MM.1S (cell line): ENCODE results near the gene IFRD2.

Experiments used
- DNase-seq: peaks from one replicate; pipeline ENCODE4 v3.0.0-alpha.2; 2015
- H2AFZ ChIP-seq: fragments of 300-600 bp; sonication (generic); 2 replicates; pipeline ENCODE4 v1.6.0; 2016; ENCODE audit warnings: antibody characterized with exemption, low read length
- H3F3A ChIP-seq: fragments of 300-600 bp; sonication (generic); 2 replicates; pipeline ENCODE4 v1.6.1; 2016; ENCODE audit warnings: mild to moderate bottlenecking, antibody characterized with exemption, low read length, moderate library complexity, mixed read lengths; ENCODE audit not compliant: insufficient read depth
- H3K27ac ChIP-seq: fragments of 300-600 bp; sonication (generic); 2 replicates; pipeline ENCODE4 v1.5.1; 2016; ENCODE audit warnings: mild to moderate bottlenecking, low read length
- H3K27me3 ChIP-seq: fragments of 300-600 bp; sonication (generic); replicated peaks from 2 replicates; pipeline ENCODE4 v1.6.0; 2016; ENCODE audit warnings: low read length; ENCODE audit not compliant: insufficient read depth
- H3K36me3 ChIP-seq: fragments of 300-600 bp; sonication (generic); replicated peaks from 2 replicates; pipeline ENCODE4 v1.6.1; 2016; ENCODE audit warnings: mild to moderate bottlenecking, low read length, mixed read lengths; ENCODE audit not compliant: insufficient read depth
- H3K4me1 ChIP-seq: fragments of 300-600 bp; sonication (generic); 2 replicates; pipeline ENCODE4 v1.6.1; 2016; ENCODE audit warnings: low read length, mixed read lengths
- H3K4me2 ChIP-seq: fragments of 300-600 bp; sonication (generic); 2 replicates; pipeline ENCODE4 v1.6.0; 2016; ENCODE audit warnings: low read depth, low read length
- H3K4me3 ChIP-seq: fragments of 300-600 bp; sonication (generic); 2 replicates; pipeline ENCODE4 v1.5.1; 2016; ENCODE audit warnings: low read length, mixed read lengths
- H3K79me2 ChIP-seq: fragments of 300-600 bp; sonication (generic); 2 replicates; pipeline ENCODE4 v1.6.1; 2016; ENCODE audit warnings: mixed run types, low read length, mixed read lengths
- H3K9ac ChIP-seq: fragments of 300-600 bp; sonication (generic); 2 replicates; pipeline ENCODE4 v1.6.1; 2016; ENCODE audit warnings: low read length, mixed read lengths
- H3K9me2 ChIP-seq: fragments of 300-600 bp; sonication (generic); replicated peaks from 2 replicates; pipeline ENCODE4 v1.6.1; 2016; ENCODE audit warnings: mild to moderate bottlenecking, low read length, mixed read lengths; ENCODE audit not compliant: insufficient read depth
- H3K9me3 ChIP-seq: fragments of 300-600 bp; sonication (generic); replicated peaks from 2 replicates; pipeline ENCODE4 v1.6.1; 2016; ENCODE audit warnings: mild to moderate bottlenecking, low read length, mixed read lengths; ENCODE audit not compliant: insufficient read depth
- H4K20me1 ChIP-seq: fragments of 300-600 bp; sonication (generic); 2 replicates; pipeline ENCODE4 v1.6.1; 2016; ENCODE audit warnings: mild to moderate bottlenecking, low read length, moderate library complexity, mixed read lengths; ENCODE audit not compliant: insufficient read depth
- CTCF ChIP-seq: fragments of 300-600 bp; sonication (generic); IDR thresholded peaks from 2 replicates; pipeline ENCODE4 v1.5.1; 2016; ENCODE audit warnings: antibody characterized with exemption, low read length, mixed read lengths
- EZH2 ChIP-seq: fragments of 300-600 bp; sonication (generic); optimal IDR thresholded peaks from 2 replicates; pipeline ENCODE3; 2017; ENCODE audit warnings: low read depth, mild to moderate bottlenecking, antibody characterized with exemption, low read length, mixed read lengths
- EZH2phosphoT487 ChIP-seq: fragments of 300-600 bp; sonication (generic); IDR thresholded peaks from 2 replicates; pipeline ENCODE4 v1.6.1; 2018; ENCODE audit warnings: antibody characterized with exemption, low read length

Gene IFRD2

DNA sequence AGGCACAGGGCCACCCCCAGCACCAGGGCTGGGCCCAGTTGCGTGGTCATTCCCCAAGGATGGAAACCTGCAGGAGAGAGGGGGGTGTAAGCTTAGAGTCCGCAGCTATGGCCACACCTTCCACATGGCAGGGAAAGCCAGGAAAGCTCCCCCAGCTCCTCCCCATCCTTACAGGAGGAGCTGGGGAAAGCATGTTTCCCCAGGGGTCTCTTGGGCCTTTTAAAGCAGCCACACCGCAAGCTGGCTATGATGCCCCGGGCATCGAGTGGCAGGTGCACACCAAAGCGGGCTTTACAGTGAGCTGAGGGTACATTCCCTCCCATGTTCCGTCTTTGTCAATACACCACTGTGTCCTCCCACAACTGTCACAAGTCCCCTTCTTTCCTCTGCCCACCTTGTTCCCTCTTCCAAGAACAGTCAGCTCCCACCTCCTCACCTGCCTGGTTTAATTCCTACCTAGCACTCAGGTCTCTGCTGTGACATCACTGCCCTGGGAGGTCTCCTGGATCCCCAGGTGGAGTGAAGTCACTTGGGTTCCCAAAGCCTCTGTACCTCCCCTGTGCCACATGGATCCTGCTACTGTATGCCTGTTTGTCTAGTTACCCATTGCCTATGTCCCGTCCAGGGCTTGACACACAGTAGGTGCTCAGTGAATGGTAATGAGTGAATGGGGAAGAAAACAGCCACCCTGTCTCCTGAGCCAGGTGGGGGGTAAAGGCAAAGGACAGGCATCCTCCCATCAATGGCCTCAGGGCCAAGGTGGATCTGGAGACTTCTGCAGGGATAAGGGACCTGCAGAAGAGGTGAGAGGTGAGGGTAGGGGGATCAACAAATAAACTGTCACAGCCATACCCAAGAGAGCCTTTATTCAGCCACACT lies 3.6 kb upstream of the IFRD2 start:
- TF ChIP-seq CTCF (no peak), EZH2 (no peak), EZH2phosphoT487 (no peak)
- peaks cover 17% of the 10 kb centered on the region for H3K4me1 ChIP-seq
- H3K9ac ChIP-seq, result no peak overlapping the region
- H3F3A ChIP-seq, result peaks cover 4% of the 10 kb centered on the region; the same call in 1 of the 2 replicates
- no peak for DNase-seq
- H3K9me3 ChIP-seq, result no peaks in the 10 kb centered on the region
- H2AFZ ChIP-seq, result no peak overlapping the region
- peaks cover 25% of the 10 kb centered on the region for H3K79me2 ChIP-seq
- H3K27me3 ChIP-seq, result no peaks in the 10 kb centered on the region
- H3K36me3 ChIP-seq, result no peaks in the 10 kb centered on the region
- H3K4me3 ChIP-seq, result no peak overlapping the region
- H3K4me2 ChIP-seq, result no peak overlapping the region
- no peaks in the 10 kb centered on the region for H3K9me2 ChIP-seq
- H4K20me1 ChIP-seq, result no peaks in the 10 kb centered on the region
- no peak overlapping the region for H3K27ac ChIP-seq

DNA sequence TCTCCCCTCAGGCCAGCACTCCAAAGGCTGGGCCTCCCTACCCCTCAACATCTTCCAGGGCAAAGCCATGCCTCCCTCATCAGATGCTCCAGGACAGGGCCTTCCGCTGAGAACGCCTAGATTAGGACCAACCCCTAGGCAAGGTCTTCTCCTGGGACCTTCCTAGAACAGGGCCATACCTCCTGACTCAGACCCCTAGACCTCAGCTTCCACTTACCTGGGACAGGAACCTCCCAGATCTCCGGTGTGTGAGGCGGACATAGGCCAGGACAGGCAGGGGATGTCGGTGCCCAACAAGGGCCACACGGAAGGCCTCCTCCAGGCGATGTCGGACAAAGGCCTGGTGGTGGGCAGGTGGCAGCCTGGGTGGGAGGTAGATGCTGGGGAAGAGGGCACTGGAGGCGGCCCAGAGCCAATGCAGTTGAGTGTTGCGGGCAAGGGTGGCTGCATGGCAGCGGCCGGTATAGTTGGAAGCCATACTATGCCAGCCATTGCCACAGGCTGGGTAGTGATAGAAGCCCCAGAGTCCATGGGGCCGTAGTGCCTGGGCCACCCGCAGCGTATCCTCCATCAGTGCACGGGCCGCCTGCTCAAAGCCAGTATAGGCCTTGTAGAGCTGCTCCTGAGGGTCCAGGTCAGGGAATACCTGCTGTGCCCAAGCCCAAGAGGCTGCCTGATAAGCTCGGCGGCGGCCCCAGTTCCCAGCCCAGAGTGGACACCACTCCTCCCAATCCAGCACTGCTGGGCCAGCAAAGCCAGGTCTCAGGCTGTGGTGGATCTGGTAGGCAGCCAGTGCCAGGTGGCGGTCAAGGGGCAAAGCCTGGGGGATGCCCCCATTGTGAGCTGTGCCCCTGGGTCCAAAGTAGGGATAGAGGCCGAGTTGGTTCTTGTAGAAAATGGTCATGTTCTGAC lies 2.5 kb upstream of the IFRD2 start:
- no peaks in the 10 kb centered on the region for H4K20me1 ChIP-seq
- H3K27me3 ChIP-seq, result no peaks in the 10 kb centered on the region
- no peak overlapping the region for H3K9ac ChIP-seq
- DNase-seq, result no peak
- no peak overlapping the region for H3K4me3 ChIP-seq
- H3K27ac ChIP-seq, result no peak overlapping the region
- peaks cover 32% of the 10 kb centered on the region for H3K79me2 ChIP-seq
- no peak overlapping the region for H3K4me2 ChIP-seq
- TF ChIP-seq EZH2, result no peak
- H3K9me2 ChIP-seq, result no peaks in the 10 kb centered on the region
- peaks cover 11% of the 10 kb centered on the region for H3K4me1 ChIP-seq
- H3K9me3 ChIP-seq, result no peaks in the 10 kb centered on the region
- H3K36me3 ChIP-seq, result peaks cover 2% of the 10 kb centered on the region; the same call in 1 of the 2 replicates
- H3F3A ChIP-seq, result peaks cover 4% of the 10 kb centered on the region; the same call in 1 of the 2 replicates
- no peak overlapping the region for H2AFZ ChIP-seq

GRCh38 chr3:50294089-50294488 lies 1.9 kb upstream of the IFRD2 start:
- Histone ChIP-seq H3K27me3 (no peaks in the 10 kb centered on the region), H3K79me2 (peaks cover 39% of the 10 kb centered on the region), H3K27ac (no peak overlapping the region), H4K20me1 (no peaks in the 10 kb centered on the region), H3K9me2 (no peaks in the 10 kb centered on the region), H3K9me3 (no peaks in the 10 kb centered on the region), H3K4me2 (no peak overlapping the region), H3K4me3 (no peak overlapping the region), H3K36me3 (peaks cover 8% of the 10 kb centered on the region), H2AFZ (no peak overlapping the region), H3K4me1 (peaks cover 11% of the 10 kb centered on the region), H3K9ac (no peak overlapping the region), H3F3A (peaks cover 4% of the 10 kb centered on the region; the same call in 1 of the 2 replicates)
- no peak for TF ChIP-seq CTCF
- TF ChIP-seq EZH2, result no peak
- TF ChIP-seq EZH2phosphoT487, result no peak
- DNase-seq, result no peak
